GDM1 (cell line): ENCODE measurements around the gene KRCC1.

Source experiments
- DNase-seq: peaks from one replicate; lab custom pipeline; 2025; lab: John Stamatoyannopoulos, UW

The KRCC1 gene

GRCh38 chr2:88055371-88056128 is at the start of gene KRCC1:
Gene KRCC1 (minus strand): TSS chr2:88055783. CDS start chr2:88028563, 27,220 bp downstream.
- peak; percentile 94 for DNase-seq

- DNase-seq, result no peak
Measured at GRCh38 chr2:88100489-88100858, 44.9 kb upstream of the KRCC1 start.

GRCh38 chr2:88099798-88100488 is 44.4 kb upstream of the KRCC1 start:
- no peak for DNase-seq

GRCh38 chr2:88098558-88098900 is 42.9 kb upstream of the KRCC1 start:
- DNase-seq, result no peak

- no peak for DNase-seq
Measured at GRCh38 chr2:88097891-88098557, 42.4 kb upstream of the KRCC1 start.

GRCh38 chr2:88097192-88097591 is 41.6 kb upstream of the KRCC1 start:
- DNase-seq, result no peak

- DNase-seq, result no peak
Measured at GRCh38 chr2:88096708-88097107, 41.1 kb upstream of the KRCC1 start.

GRCh38 chr2:88095022-88095421 is 39.4 kb upstream of the KRCC1 start:
- no peak for DNase-seq

GRCh38 chr2:88092773-88093172 is 37.2 kb upstream of the KRCC1 start:
- no peak for DNase-seq

GRCh38 chr2:88091943-88092342 is 36.4 kb upstream of the KRCC1 start:
- DNase-seq, result no peak

GRCh38 chr2:88090446-88091283 is 35.1 kb upstream of the KRCC1 start:
- peak; percentile 31 for DNase-seq

GRCh38 chr2:88088999-88089398 is 33.4 kb upstream of the KRCC1 start:
- DNase-seq, result no peak

- no peak for DNase-seq
Measured at GRCh38 chr2:88087763-88088162, 32.2 kb upstream of the KRCC1 start.

GRCh38 chr2:88087073-88087472 is 31.5 kb upstream of the KRCC1 start:
- DNase-seq, result no peak

- no peak for DNase-seq
Measured at GRCh38 chr2:88086401-88086800, 30.8 kb upstream of the KRCC1 start.

GRCh38 chr2:88085602-88086001 is 30.0 kb upstream of the KRCC1 start:
- DNase-seq, result no peak

- no peak for DNase-seq
Measured at GRCh38 chr2:88085099-88085498, 29.5 kb upstream of the KRCC1 start.

GRCh38 chr2:88082781-88083180 is 27.2 kb upstream of the KRCC1 start:
- no peak for DNase-seq

GRCh38 chr2:88081924-88082608 is 26.5 kb upstream of the KRCC1 start:
- no peak for DNase-seq

GRCh38 chr2:88080545-88080944 is 25.0 kb upstream of the KRCC1 start:
- no peak for DNase-seq

- DNase-seq, result no peak
Measured at GRCh38 chr2:88078643-88079172, 23.1 kb upstream of the KRCC1 start.
